ENCODE results near the gene PABPN1L.

DNA sequence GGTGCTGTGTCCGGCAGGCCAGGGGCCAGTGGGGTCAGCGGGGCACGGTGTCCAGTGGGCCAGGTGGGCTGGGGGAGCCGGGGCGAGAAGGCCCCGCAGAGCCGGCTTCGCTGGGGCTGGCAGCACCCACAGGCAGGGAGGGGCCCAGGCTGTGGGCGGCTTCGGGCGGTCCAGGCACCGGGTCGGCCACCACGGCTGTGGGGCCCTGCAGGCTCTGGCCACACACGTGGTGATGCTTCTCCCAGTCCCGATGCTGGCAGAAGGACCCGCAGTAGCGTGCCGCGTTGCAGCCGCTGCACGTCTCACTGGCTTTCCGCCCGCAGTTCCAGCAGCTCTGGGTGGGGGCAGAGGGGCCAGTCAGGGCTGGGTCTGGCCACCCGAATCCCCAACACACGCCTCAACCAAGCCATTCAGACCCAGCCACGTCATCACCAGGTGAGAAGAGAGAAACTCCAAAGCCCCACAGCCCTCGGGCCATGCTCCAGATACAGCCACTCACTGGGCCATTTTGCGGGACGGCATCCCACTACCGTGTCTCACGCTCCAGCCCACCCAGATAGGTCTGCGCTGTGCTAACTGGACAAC is 10.6 kb upstream of the PABPN1L start:
- TF ChIP-seq POLR2AphosphoS5 (IDR thresholded peaks at IDR 0.05; ENCODE audit: low read depth, low read length) (no peak), SIN3A (IDR thresholded peaks at IDR 0.05; ENCODE audit: borderline replicate concordance, insufficient read depth, low read length) (no peak), FOXP2 (optimal IDR thresholded peaks at IDR 0.05; ENCODE audit: borderline replicate concordance, extremely low read depth, extremely low read length, insufficient read depth) (no peak)

Measured in PFSK-1 (cell line).